Frontal cortex (tissue), 4 donors: ENCODE results near the gene GAB2. TPM values are rescaled to one million over a fixed set of nuclear protein-coding genes. Genes with fewer than 3 reads are reported as not detected.
A peak's percentile ranks its signal among the peaks of the same experiment; 100 is the strongest.

ENCODE experiments used
- DNase-seq, 2 donors: peaks; one replicate each; pipeline ENCODE4 v3.0.0; 2012; ENCODE audit warnings: low spot score in 2 of 2
- FAIRE-seq: peaks from 2 replicates; lab custom pipeline; 2012; peaks lifted over from hg19 to GRCh38; lab: Jason Lieb, UNC
- total RNA-seq: library from RNA; depleted of rRNA; stranded (reverse); fragments of >200 nt; gene quantifications from one replicate; pipeline ENCODE4 v1.2.3, GENCODE V29; 2014
- donor health status: control.
- donor health status: control.
- donor health status: control.

GAB2 gene
- total RNA-seq, 1 donor from 2014 or later = 20.8 TPM

DNA sequence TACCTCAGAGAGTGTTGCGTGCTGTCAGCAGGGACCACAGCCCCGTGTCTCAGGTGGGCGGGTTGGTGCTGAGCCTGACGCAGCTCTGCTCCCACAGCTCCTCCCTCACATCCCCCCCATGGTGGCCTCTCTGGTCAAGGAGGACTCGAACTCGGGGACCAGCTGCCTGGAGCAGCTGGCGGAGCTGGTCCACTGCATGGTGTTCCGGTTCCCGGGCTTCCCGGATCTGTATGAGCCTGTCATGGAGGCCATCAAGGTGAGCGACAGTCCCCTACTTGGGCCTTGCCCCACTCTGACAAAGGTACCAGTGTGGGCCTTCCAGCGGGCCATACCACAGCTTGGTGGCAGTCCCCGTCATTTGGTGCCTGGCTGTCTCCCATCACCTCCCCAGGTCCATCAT, 217.1 kb downstream of the GAB2 start:
- DNase-seq (no peak), FAIRE-seq (no peak)

GRCh38 chr11:78200061-78200460, 217.6 kb downstream of the GAB2 start:
- no peak for DNase-seq
- no peak for FAIRE-seq

DNA sequence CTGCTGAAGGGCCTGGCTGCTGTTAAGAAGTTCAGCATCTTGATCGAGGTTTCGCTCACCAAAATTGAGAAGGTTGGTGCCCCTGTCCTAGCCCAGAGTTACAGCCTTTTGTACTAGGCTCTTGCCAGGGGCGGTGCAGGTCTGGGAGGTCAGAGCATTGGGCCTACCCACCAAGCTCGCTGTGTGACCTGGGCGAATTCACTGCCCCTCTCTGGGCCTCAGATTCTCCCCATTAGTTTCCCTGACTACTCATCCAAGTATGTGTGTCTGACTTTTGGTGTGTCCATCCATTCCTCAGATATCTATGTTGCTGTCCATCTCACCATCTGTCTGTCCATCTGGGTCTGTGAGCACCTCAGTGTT, 218.0 kb downstream of the GAB2 start:
- no peak for DNase-seq
- no peak for FAIRE-seq

DNA sequence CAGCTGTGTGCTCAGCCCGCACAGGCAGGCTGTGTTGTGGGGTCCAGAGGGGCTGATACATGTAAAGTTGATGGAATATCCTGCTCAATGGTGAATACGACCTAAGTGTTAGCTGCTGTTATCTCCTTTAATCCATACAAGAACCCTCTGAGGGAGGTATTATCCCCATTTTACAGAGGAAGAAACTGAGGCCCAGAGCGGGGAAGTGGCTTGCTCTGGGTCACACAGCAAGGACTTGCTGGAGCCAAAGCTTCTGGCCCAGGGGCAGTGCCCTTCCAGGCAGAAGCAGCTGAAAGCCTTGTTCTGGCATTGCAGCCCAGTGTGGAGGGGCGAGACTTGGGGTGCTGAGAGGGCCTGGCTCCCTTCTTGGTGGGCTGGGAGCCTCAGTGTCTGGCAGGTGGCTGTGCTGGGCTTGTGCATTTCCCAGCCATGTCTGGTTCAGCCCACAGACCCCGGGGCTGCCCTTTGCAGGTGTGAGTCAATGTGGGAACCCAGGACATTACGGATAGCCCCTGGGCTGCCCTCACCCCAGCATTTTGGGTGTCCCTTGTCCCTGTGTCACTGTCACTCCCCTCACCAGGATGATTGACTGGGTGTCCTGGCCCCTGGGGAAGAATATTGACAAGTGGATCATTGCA, 218.5 kb downstream of the GAB2 start:
- no peak for FAIRE-seq
- DNase-seq = no peak

- DNase-seq (no peak), FAIRE-seq (no peak)
Measured at GRCh38 chr11:78197816-78198215, 219.8 kb downstream of the GAB2 start.

DNA sequence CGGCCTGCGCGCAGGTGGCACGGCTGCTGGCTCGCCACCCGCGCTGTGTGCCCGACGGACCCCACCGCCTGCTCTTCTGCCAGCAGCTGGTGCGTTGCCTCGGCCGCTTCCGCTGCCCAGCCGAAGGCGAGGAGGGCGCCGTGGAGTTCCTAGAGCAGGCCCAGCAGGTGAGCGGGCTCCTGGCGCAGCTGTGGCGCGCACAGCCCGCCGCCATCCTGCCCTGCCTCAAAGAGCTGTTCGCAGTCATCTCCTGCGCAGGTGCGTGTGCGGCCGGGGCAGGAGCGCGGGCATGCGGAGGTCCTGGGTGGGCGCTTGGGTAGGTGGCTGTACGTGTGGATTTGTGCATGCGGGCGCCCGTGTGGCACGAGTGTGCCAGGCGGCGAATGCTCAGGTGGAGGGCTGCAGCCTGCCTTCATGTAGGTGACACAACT, 220.9 kb downstream of the GAB2 start:
- no peak for DNase-seq
- no peak for FAIRE-seq

DNA sequence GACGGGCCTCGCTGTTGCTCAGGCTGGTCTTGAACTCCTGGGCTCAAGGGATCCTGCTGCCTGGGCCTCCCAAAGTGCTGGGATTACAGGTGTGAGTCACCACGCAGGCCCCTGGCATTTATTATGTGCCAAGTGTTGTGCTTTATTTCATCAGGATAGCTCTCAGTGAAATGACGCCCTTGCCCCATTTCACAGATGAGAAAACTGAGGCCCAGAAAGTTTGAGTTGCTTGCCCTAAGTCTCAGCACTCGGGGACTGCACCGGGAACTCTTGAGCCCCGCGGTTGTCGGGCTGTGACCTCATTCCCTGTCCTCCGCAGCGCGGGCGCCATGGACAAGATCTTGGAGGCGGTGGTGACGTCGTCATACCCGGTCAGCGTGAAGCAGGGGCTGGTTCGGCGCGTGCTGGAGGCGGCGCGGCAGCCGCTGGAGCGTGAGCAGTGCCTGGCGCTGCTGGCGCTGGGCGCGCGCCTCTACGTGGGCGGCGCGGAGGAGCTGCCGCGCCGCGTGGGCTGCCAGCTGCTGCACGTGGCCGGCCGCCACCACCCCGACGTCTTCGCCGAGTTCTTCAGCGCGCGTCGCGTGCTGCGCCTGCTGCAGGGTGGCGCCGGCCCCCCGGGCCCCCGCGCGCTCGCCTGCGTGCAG, 221.6 kb downstream of the GAB2 start:
- FAIRE-seq (no peak), DNase-seq (peak in 1 of 2 donors; percentile 56)

DNA sequence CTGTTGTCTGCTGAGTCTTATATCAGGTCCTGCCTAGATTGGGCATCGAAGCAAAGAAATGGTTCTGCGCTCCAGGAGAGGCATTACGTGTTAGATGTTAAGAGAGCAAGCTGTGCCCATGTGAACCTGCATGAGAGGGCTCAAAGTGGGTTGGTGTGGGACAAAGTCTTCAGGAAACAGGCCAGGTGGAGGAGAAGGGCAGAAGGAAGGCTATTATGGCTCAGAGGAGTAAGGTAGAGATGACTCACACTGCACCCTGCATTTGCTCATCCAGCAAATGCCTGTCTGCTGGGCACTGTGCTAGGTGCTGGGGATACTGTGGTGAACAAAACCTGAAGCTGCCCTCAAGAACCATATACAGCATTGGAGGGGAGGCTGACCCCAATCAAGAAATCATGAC, 223.1 kb downstream of the GAB2 start:
- FAIRE-seq (no peak), DNase-seq (no peak)

GRCh38 chr11:78193806-78194205, 223.8 kb downstream of the GAB2 start:
- DNase-seq (no peak), FAIRE-seq (no peak)

GRCh38 chr11:78192911-78193351, 224.7 kb downstream of the GAB2 start:
- FAIRE-seq = no peak
- DNase-seq = no peak

DNA sequence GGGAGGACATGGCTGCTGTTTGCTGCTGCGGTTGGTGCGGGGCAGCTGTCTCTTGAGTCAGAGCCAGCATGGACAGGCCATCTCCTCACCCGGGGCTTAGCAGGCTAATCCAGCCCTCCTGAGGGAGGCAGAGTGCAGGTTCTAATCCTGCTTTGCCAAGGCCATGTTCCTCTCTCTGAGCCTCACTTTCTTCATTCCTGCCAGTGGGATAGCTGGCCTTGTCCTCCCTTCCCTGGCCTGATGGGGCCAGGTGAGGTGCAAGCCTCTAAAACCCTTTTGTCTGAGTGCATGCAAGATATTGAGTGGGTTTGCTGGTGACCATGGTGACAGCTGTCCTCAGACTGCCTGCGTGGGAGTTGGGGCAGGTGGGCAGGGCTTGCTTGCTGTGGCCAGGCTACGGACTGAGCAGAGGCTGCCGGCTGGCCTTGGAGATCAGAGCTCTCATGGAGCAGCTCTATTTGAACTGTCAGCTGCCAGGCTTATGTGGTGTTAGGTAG, 225.3 kb downstream of the GAB2 start:
- DNase-seq = no peak
- no peak for FAIRE-seq

- no peak for FAIRE-seq
- no peak for DNase-seq
Measured at GRCh38 chr11:78190871-78191538, 226.6 kb downstream of the GAB2 start.

DNA sequence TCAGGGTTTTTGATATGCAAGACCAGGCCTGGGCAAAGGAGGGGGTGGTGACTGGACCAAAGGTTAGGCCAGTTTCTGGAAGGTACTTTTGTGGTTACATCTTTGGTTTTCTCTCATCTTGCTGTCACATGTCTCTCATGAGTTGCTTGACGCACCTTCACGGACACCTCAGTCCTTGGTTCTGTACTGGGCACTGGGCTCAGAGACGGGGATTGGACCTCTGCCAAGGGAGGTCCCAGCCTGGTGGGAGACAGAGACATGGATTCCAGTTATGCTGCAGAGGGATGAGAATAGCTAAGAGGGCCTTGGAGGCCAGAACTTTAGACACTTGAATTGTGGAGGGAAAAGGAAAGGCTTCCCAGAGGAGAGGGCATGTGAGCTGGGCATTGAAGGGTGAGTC, 227.2 kb downstream of the GAB2 start:
- no peak for FAIRE-seq
- no peak for DNase-seq

- DNase-seq = no peak
- FAIRE-seq = no peak
Measured at GRCh38 chr11:78189851-78190250, 227.8 kb downstream of the GAB2 start.

GRCh38 chr11:78189174-78189724, 228.4 kb downstream of the GAB2 start:
- DNase-seq (no peak), FAIRE-seq (no peak)

DNA sequence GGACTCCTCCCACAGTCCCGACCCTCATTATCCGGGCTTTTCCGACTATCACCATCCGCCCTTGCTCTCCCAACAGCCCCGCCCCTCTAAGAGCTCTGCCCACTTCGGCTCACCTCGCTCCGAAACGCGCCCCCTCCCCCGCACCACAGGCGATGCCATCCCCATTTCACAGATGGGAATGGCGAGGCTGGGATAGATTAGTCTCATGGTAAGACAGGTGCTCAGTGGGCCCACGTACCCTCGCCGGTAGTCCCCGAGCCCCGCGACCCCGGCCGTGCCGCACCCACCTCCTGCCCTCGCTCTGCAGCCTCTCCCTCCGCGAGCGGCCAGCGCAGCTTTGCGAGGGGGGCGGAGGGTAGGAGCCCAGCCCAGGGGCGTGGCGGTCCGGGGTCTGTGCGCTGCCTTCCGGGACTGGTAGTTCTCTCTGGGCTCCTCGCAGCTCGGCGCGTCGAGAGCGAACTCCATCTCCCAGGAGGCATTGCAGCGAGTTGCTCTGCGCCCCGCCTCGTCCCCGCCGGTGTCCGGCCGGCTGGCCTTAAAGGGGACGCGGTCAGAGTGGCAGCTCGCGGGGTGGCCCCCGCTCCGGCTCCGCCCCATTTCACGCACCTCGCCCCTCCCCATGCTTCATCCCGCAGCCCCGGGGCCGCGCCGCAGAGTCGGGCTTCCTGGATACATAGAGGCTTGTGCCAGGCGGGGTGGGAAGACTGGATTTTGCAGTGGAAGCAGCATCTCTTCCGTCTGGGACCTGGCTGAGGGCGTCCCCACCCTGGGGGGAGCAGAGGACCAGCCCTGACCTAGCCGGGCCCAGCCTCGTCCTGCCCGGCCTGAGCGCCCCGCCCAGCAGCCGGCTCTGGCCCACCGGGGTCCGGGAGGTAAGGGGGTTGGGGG, 229.1 kb downstream of the GAB2 start, which contains the start of the genes KCTD21 and USP35:
Gene KCTD21 (minus strand): TSS at position 341 of the 888 bp plus-strand sequence. CDS start 14,072 bp downstream, outside the sequence.
Gene USP35 (plus strand): TSS at position 634 of the 888 bp plus-strand sequence. CDS start 7,327 bp downstream, outside the sequence.
- DNase-seq (peak; percentile 98), FAIRE-seq (no peak)

GRCh38 chr11:78187366-78188285, 230.0 kb downstream of the GAB2 start:
- FAIRE-seq = no peak
- DNase-seq = peak in 1 of 2 donors; percentile 47

DNA sequence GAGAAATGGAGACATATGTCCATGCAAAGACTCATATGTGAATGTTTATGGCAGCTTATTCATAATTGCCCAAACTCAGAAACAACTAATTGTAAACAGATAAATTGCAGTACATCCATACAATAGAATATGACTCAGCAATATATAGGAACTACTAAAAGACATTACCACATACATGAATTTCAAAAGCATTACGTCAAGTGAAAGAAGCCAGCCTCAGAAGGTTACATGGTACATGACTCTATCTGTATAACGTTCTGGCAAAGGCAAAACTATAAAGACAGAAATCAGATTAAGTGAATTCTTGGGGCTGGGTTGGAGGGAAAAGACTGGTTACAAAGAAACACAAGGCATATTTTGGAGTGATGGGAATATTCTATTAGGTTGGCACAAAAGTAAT, 236.4 kb downstream of the GAB2 start:
- DNase-seq (no peak), FAIRE-seq (no peak)

DNA sequence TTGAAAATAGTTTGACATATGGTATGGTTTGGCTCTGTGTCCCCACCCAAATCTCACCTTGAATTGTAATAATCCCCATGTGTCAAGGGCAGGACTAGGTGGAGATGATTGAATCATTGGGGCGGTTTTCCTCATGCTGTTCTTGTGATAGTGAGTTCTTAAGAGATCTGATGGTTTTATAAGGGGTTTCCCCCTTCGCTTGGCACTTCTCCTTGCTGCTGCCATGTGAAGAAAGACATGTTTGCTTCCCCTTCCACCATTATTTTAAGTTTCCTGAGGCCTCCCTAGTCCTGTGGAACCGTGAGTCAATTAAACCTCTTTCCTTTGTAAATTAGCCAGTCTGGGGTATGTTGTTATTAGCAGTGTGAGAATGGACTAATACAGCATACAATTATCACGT, 236.9 kb downstream of the GAB2 start:
- no peak for FAIRE-seq
- DNase-seq = no peak
